NCI-H748 (cell line): ENCODE results near the gene CDKN2AIP.

Experiments
- DNase-seq: peaks from one replicate; lab custom pipeline; 2025; ENCODE audit not compliant: unreplicated experiment; lab: John Stamatoyannopoulos, UW

CDKN2AIP gene, protein sequence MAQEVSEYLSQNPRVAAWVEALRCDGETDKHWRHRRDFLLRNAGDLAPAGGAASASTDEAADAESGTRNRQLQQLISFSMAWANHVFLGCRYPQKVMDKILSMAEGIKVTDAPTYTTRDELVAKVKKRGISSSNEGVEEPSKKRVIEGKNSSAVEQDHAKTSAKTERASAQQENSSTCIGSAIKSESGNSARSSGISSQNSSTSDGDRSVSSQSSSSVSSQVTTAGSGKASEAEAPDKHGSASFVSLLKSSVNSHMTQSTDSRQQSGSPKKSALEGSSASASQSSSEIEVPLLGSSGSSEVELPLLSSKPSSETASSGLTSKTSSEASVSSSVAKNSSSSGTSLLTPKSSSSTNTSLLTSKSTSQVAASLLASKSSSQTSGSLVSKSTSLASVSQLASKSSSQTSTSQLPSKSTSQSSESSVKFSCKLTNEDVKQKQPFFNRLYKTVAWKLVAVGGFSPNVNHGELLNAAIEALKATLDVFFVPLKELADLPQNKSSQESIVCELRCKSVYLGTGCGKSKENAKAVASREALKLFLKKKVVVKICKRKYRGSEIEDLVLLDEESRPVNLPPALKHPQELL

DNA sequence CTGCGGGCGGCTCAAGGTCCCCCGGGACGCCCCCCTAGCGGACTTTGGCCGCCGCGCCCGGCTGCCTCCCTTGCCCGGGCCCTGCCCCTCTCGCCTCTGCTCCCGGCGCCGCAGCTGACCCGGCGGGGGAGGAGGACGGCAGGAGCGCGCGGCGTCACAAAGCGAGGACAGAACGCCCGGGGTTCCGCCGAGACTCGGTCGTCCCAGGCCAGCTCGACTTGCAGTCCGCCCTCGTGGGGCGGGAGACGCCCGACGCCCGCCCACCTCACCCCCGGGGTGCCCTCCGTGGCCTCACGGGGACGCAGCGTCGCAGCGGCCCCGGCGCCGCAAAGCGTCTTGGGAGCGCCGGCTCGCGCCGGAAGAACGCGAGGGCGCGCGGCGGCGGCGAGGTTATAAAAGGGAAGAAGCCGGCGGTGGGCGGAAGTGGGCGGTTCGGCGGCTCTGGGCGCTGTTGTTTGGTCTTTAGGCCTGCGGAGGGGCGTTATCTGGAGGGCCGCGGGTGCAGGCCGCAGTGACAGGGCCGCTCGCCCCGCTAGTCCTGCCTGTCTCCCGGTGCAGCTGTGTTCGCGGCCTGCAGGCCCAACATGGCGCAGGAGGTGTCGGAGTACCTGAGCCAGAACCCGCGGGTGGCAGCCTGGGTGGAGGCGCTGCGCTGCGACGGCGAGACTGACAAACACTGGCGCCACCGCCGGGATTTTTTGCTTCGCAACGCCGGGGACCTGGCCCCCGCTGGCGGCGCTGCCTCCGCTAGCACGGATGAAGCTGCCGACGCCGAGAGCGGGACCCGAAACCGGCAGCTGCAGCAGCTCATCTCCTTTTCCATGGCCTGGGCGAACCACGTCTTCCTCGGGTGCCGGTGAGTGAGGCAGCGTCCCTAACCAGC lies at the start of gene CDKN2AIP:
CDKN2AIP (plus strand) TSS at position 423 of the 883 bp plus-strand sequence; CDS start at position 585, 162 bp downstream.
- DNase-seq: peak; percentile 94

DNA sequence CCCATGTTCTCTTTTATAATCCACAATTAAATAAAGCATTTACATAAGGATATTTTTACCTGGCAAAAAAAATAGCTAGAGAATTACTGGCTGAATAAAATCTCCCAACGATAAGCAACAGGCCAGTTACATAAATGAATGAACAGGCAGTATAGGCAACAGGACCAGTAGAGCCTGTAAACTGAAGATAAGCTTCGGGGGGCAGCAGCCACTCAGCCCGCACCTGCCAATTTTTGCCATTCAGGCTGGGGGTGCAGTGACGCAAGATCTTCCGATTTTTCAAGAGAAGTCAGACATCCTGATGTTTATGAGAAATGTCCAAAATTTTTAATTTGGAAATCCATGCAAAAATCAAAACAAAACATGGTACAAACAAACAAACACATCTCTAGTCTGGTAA lies 49.0 kb upstream of the CDKN2AIP start:
- no peak for DNase-seq

DNA sequence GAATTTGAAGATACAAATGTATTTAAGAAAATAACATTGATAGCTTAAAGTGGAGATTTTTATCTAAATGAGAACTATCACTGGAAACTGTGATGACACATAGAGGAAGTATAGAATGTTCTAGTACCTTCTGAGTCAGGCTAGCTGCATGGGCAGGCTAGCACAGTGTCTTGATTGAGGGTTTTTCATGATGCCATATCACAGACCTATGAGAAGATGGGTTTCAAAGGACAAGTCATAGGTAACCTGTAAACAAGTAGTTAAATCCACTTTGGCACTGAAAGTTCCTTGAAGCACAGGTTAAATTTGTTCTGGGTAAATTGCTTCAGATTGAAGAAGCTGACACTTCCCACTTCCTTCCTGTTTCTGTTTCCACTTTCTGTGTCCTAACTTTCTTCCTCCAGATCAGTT lies 48.2 kb upstream of the CDKN2AIP start:
- DNase-seq: no peak

DNA sequence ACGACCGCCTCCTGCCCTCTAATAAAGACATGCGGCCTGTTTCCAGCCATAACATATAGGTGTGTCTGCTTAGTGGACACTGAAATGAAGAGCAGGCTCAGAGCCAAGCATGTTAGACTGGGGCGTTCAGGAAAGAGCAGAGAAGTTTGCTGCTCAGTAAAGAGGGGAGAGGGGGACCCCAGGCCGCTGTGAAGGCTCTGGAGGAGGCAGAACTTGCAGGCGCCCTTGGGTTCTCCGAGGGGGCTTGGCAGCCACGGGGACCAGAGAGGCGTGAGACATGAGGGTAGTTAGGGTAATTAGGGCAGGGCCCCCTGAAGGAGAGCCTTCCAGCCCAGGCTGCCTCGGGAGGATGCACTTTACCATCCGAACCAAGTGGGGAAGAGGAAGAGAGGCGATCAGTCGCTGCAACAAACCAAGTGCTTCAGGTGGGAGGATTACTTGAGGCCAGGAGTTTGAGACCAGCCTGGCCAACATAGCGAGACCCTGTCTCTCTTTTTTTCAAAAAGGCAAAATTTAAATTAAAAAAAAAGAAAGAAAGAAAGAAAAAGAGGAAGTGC lies 46.6 kb upstream of the CDKN2AIP start:
- DNase-seq: no peak

DNA sequence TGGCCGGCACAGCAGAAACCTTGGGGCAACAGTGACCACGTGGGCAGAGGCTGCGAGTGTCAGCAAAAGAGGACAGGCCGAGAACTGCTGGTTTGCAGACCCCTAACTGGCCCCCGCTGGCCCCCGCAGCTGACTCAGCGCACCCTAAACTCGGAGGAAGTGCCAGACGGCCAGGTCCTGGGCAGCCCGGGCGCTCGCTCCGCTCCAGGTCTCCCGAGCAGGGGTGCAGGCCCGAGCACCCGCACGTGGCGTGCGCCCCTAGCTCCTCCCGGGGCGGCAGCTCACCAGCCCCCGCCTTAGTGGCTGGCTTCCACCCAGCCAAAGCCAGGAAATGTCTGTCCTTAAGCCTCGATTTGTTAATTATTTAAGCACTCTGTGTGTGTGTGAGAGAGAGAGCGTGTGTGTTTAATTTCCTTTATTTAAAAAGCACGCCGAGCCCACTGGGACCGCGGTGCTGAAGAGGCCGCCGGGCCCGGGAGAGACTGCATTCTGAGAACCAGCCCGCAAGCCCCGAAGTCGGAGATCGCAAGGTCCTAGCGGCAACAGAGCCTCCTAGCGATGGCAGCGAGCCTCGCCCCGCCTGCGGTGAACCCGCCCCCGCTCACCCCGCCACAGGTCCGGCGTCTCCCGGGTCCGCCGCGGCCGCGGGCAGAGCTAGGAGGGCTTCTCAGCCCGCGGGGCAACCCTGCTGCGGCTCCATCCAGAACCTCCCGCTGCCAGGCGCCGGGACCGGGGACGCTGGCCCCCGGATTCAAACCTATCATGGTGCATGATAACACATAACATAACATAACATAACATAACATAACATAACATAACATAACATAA lies 45.9 kb upstream of the CDKN2AIP start:
- peak; percentile 70 for DNase-seq

DNA sequence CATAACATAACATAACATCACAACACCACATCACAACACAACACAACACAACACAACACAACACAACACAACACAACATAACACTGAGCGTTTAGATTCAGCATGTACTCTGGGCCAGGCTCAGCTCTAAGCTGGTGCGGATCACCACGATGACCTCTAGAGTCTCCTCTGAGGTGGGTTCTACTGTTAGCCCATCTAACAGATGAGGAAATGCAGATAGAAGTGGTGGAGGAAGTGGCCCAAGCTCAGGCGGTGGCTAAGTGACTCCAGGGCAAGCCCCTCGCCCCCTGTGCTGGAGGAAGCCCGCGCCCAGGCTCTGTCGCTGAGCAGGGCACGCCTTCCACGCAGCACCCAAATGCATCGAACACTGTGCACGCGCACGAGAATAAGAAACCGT lies 45.3 kb upstream of the CDKN2AIP start:
- no peak for DNase-seq

DNA sequence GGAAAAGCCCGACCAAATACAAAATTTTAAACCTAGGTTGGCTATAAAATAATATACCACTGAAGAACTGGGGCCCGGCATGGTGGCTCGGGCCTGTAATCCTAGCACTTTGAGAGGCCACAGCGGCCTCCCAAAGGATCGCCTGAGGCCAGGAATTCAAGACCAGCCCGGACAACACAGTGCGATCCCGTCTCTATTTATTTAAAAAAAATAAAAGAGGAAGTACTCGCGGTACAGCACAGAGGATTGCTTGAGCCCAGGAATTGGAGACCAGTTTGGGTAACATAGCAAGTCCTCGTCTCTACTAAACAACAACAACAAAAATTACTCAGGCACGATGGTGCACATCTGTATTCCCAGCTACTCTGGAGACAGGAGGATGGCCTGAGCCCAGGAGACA lies 44.8 kb upstream of the CDKN2AIP start:
- no peak for DNase-seq

DNA sequence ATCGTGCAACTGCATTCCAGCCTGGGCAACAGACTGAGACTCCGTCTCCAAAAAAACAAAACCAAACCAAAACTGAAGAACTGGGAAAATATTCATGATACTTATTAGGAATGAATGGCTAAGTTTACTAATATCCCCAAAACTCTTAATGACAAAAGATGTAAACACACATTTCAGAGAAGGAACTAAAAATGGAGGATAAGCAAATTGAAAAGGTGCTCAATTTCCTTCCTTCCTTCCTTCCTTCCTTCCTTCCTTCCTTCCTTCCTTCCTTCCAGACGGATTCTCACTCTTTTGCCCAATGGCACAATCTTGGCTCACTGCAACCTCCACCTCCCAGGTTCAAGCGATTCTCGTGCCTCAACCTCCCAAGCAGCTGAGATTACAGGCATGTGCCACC lies 44.4 kb upstream of the CDKN2AIP start:
- no peak for DNase-seq

DNA sequence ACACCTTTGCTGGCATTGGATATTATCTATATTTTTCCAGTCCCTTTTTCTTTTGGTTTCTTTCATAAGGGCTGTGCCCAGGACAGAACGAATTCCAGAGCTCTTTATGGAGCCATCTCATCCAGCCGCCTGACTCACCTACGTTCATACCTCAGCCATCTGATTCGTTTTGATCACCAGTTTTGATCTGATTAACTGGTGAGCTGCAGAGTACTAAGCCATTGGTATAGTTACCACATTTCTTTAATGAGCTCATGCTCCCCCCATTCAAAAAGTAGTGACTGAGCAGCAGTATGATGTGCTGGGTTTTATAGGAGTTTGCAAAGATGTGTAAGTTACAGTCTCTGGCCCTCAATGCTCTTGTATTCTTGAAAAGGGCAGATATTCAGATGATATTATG lies 43.0 kb upstream of the CDKN2AIP start:
- no peak for DNase-seq

DNA sequence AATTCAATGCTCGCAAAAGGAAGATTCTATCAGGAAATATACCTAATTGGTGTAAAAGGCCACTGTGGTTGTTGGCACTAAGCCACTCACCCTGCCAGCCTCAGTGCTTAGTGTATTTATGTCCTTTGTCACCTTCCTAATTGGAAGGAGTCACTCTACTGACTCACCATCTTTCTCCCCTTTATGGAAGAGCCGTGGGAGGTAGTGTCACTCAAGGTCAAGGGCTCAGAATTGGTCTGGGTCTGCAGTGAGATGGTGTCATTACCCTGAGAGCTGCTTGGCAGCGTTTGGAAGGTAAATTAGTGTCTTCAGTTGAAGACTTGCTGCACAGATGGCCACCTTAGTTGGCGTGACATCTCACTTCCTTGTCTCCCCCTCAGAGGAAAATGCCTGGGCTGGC lies 41.7 kb upstream of the CDKN2AIP start:
- peak; percentile 47 for DNase-seq

DNA sequence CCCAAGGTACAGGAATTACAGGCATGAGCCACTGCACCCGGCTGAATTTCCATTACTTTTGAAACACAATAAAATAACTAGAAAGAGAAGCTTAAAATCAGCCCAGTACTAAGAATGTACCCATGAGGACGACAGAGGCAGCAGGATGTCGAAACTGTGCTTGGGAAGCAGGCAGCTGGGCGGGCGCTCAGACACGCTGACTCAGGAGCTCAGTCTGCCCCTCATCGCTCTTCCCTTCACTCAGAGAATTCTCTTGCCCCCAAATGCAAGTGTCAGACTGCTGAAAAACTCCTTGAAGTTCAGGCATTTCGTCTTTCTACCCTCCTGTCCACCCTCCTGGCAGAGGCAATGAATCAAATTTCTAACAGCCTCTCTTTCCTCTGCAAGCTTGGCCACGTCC lies 41.0 kb upstream of the CDKN2AIP start:
- DNase-seq: no peak

DNA sequence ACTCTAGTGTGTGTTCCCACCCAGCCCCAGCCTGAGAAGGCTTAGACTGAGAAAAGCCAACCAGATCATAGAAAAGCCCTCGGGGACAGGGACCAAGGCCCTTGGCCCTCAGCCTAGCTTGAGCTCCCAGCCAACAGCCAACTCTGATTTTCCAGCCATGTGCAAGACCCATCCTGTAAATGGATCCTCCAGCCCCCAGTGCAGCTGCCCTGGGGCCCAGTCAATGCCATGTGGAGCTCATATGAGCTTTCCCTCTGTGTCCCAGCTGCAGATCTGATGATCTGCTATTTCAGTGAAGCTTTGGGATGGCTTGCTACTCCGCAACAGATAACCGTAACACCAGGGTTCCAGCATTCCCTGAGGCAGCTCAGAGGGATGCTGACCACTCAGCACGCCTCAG lies 40.5 kb upstream of the CDKN2AIP start:
- no peak for DNase-seq

DNA sequence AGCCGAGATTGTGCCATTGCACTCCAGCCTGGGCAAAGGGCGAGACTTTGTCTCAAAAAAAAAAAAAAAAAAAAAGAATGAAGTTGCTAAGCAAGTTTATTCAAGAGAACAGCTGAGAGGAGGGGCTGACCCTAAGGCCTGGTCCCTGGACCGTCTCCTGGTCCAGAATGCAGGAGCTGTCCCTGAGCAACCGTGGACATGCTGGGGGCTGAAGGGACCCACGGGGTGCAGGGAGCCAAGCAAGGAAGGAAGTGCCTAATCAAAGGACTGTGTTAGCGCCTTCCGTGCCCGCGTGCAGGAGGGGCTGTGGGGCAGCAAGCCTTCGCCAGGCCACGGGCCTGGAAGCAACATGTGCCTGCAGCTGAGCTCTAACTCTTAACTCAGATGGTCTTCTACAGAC lies 39.1 kb upstream of the CDKN2AIP start:
- DNase-seq: no peak

DNA sequence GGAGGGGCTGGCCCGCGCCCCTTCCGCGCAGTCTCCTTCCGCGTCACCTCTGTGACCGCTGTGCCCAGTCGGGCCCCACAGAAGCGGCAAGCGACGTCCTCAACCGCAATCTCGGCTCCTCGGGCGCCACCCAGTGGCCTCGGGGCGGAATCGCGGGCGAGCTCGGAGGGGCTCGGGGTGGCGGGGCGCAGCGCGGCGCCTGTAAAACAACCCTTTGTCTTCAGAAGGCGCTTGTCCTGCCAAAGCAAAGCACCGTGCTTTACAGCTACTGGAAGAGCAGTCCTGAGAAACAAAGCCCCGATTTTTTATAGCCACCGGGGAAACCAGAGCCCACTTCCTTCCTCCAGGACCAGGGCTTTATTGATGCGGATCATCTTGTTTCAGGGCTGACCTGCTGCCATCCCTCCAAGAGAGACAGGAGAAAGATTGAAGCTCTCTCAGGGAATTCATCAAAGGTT lies 37.3 kb upstream of the CDKN2AIP start:
- peak; percentile 81 for DNase-seq

DNA sequence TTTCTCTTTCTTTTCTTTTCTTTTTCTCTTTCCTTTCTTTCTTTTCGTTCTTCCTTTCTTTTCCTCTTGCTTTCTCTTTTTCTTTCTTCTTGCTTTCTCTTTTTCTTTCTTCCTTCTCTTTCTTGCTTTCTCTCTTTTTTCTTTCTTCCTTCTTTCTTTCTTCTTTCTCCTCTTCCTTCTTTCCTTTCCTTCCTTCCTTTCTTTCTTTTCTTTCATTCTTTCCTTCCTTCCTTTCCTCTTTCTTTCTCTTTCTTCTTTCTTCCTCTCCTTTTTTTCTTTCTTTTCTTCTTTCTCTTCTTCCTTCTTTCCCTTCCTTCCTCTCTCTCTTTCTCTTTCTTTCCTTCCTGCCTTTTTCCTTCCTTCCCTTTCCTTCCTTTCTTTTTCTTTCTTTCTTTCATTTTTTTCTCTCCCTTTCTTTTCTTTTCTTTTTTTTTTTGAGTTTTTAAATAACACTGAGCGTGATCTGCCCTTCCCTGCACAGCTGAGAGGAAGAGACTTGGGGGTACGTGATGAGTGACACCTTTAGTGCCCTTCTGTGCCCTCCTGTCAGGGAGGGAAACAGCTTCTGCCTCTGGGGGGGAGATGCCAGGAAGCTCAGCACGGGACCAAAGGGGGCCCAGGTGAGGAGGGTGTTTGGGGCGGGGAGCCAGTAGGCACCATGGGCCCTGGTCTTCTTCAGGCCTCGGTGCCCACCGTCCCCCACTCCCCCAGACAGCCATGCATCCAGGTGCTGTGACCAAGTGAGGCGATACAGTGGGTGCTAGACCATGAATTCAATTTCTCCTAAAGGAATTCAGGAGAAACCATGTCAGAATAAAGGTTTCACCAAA lies 36.6 kb upstream of the CDKN2AIP start:
- no peak for DNase-seq

DNA sequence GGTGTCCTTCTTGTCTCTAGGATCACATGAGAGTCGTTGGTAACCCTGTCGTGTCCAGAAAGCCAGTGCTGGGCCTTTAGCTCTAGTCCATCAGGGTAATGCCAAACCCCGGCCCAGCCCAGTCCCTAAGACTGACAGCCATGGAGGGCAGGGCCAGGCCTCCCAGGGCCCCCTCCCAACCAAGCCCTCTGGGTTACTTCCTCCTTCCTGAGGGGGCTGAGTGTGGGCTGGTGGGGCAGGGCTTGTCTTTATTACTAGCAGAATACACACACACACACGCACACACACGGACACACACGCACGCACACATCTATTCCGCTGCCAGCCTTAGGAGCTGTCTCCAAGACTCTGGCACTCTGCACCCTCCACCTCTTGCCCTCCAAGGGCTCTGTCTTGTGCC lies 35.6 kb upstream of the CDKN2AIP start:
- DNase-seq: no peak

DNA sequence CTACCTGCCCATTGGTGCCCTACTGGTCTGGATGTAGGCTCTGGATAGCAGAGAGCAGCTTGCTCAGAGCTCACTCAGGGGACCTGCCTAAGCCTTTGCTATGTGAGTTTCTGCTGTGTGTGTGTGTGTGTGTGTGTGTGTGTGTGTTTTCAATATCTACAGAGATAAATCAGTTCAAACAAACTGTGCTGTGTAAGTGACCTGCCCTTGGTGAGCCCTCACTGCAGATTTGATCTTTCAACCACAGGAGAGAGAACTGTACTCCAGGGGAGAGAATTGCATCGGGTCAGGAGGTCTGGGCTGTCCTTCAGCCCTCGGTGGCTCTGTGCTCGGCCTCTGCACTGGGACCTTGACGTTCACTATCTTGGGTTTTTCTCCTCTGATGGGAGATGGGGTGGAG lies 35.0 kb upstream of the CDKN2AIP start:
- no peak for DNase-seq

DNA sequence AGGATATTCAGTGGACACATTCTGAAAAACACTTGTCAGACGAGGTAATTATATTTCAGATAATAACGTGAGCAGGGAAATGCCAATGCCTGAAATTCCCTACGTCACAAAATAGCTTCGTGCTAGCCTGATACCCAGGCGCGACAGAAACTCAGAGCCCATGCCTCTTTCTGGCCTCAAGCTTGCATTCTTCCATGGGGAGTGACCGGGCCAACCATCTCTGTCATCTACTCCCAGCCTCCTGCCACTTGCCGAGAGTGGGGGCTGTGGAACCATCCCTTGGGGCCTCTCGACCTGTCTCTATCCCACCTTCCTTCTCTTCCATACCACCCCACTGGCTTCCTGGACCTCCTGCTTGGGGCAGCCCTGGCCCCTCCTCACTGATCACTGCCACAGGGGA lies 34.5 kb upstream of the CDKN2AIP start:
- no peak for DNase-seq

DNA sequence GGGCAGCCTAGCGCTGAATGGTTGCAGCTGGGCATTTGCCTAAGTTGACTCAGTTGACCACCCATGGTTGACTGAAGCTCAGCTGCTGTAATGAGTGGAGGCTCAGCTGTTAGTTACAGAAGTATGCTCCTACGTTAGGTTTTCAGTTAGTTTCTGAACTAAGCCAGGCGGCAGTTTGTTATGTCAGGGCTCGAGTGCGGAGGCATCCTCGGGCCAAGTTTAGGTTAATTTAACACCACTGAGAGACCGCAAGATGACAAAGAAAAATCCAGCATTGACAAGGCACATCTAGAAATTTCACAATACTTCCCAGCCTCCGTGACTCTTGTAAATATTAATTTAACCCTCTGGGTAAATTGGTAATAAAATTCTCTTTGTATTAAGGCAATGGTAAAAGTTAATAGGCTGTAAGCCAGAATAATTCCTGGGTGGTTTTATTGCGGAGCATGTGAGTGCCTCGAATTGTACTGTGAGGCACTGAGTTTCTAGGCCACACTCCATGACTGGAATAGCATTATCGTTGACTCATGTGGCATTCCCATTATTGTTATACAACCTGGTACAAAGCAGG lies 33.1 kb upstream of the CDKN2AIP start:
- no peak for DNase-seq
